Measurements from ENCODE around the gene XRCC1. TPM values are rescaled to one million over a fixed set of nuclear protein-coding genes. Genes with fewer than 3 reads are reported as not detected.

The XRCC1 gene
- total RNA-seq, 4 donors from 2014 or later: 29.6 to 38.8 (median 31.3) TPM

GRCh38 chr19:43540381-43540780 lies 34.9 kb downstream of the XRCC1 start:
- no peak for TF ChIP-seq POLR2A (IDR thresholded peaks at IDR 0.05)
- no peak for TF ChIP-seq CTCF (IDR thresholded peaks at IDR 0.05)
- no peaks in the 10 kb centered on the region for H3K9me3 ChIP-seq
- H3K36me3 ChIP-seq: peaks cover 32 to 34% of the 10 kb centered on the region in 2 donors
- H3K27me3 ChIP-seq: no peaks in the 10 kb centered on the region
- intact Hi-C loops (cut with DNase I): no loop called here
- WGBS, 2 donors: 97% methylated on average over 3 of the region's 3 CpGs
- no peak overlapping the region for H3K27ac ChIP-seq
- H3K4me1 ChIP-seq: peaks cover 0 to 3% of the 10 kb centered on the region in 2 donors
- no peak for DNase-seq
- H3K4me3 ChIP-seq (replicated peaks in 1 of 3): no peak overlapping the region

- Histone ChIP-seq H3K27ac (no peak overlapping the region), H3K4me1 (peaks cover 0 to 15% of the 10 kb centered on the region in 2 donors), H3K36me3 (peaks cover 25 to 26% of the 10 kb centered on the region in 2 donors), H3K27me3 (no peaks in the 10 kb centered on the region), H3K9me3 (no peaks in the 10 kb centered on the region), H3K4me3 (replicated peaks in 1 of 3) (no peak overlapping the region)
- intact Hi-C loops (cut with DNase I): loop anchor here (5.0 to 10.0 kb wide), 3 partner anchors 33 to 113 kb away; partner anchors contain the start of genes IRGQ and ZNF576
- TF ChIP-seq CTCF (IDR thresholded peaks at IDR 0.05): no peak
- TF ChIP-seq POLR2A (IDR thresholded peaks at IDR 0.05): no peak
- no peak for DNase-seq
These were observed 36.4 kb downstream of the XRCC1 start for GRCh38 chr19:43538922-43539321.

- TF ChIP-seq POLR2A (IDR thresholded peaks at IDR 0.05): no peak
- TF ChIP-seq CTCF (IDR thresholded peaks at IDR 0.05): peak in 5 of 6 experiments; percentile 23 to 64 (median 61)
- WGBS, 2 donors: 52 to 57% methylated on average over 33 to 55 of the region's 62 CpGs
- Histone ChIP-seq H3K9me3 (no peaks in the 10 kb centered on the region), H3K36me3 (peaks cover 4 to 6% of the 10 kb centered on the region in 2 donors), H3K27ac (peak overlapping the region in 2 of 3 donors; percentile 29 to 92), H3K4me1 (peaks cover 7 to 23% of the 10 kb centered on the region in 2 donors), H3K27me3 (no peaks in the 10 kb centered on the region), H3K4me3 (replicated peaks in 1 of 3) (no peak overlapping the region)
- peak; percentile 75 for DNase-seq
- intact Hi-C loops (cut with DNase I): loop anchor here (5.0 to 10.0 kb wide), 3 partner anchors 37 to 117 kb away; partner anchors contain the start of genes IRGQ and ZNF576
These were observed 40.2 kb downstream of the XRCC1 start for GRCh38 chr19:43534816-43535761.

- WGBS, 2 donors: 15 to 26% methylated on average over 17 of the region's 17 CpGs
- TF ChIP-seq POLR2A (IDR thresholded peaks at IDR 0.05) (no peak), CTCF (IDR thresholded peaks at IDR 0.05) (no peak)
- intact Hi-C loops (cut with DNase I): loop anchor here (10.0 kb wide), 1 partner anchor 60 kb away; the partner anchor contains the start of genes IRGQ and ZNF576
- peak overlapping the region in 1 of 3 donors; percentile 53 for H3K4me3 ChIP-seq (replicated peaks in 1 of 3)
- no peak for DNase-seq
- peaks cover 7 to 28% of the 10 kb centered on the region in 2 donors for H3K4me1 ChIP-seq
- peak overlapping the region in 2 of 3 donors; percentile 29 to 92 for H3K27ac ChIP-seq
- H3K27me3 ChIP-seq: no peaks in the 10 kb centered on the region
- H3K9me3 ChIP-seq: no peaks in the 10 kb centered on the region
- H3K36me3 ChIP-seq: peaks cover 0 to 2% of the 10 kb centered on the region in 2 donors
These were observed 41.0 kb downstream of the XRCC1 start for GRCh38 chr19:43534305-43534815.

Data from thyroid gland (tissue), 4 donors.